Peyer's patch (tissue), 4 donors: ENCODE results near the gene PEAK1.

Experiments
- CTCF ChIP-seq, 6 experiments: fragments of 450-650 bp in 4 of 6; fragments of 200-600 bp in 2 of 6; sonication (generic) in 1 of 6; IDR thresholded peaks; one replicate each; pipeline ENCODE4 v1.5.1; 2017 to 2019; ENCODE audit warnings: antibody characterized with exemption in 6 of 6, mild to moderate bottlenecking in 3 of 6, moderate library complexity in 1 of 6
- POLR2A ChIP-seq, 2 donors: fragments of 450-650 bp; IDR thresholded peaks; one replicate each; pipeline ENCODE4 v1.5.1; 2017; ENCODE audit warnings: antibody characterized with exemption in 2 of 2, mild to moderate bottlenecking in 2 of 2, moderate library complexity in 2 of 2

GRCh38 chr15:77247116-77247515 lies 172.8 kb downstream of the PEAK1 start:
- TF ChIP-seq CTCF (IDR thresholded peaks at IDR 0.05) = no peak
- TF ChIP-seq POLR2A (IDR thresholded peaks at IDR 0.05) = no peak
